ENCODE results near the gene DLGAP4.

- TF ChIP-seq CTCF (optimal IDR thresholded peaks at IDR 0.05 in 1 of 3, IDR thresholded peaks at IDR 0.05 in 1 of 3, conservative IDR thresholded peaks at IDR 0.05 in 1 of 3; ENCODE audit: extremely low read depth in 1 of 3, insufficient read depth in 2 of 3, low read length in 3 of 3): no peak
- TF ChIP-seq EZH2 (IDR thresholded peaks at IDR 0.05; ENCODE audit: low read length): no peak
Observed at GRCh38 chr20:36394340-36394965, 88.3 kb downstream of the DLGAP4 start.
